GM11168 (cell line): Measurements from ENCODE around the gene KLHL3.

Experiments
- in situ Hi-C: fragments of 300-500 bp; cut with MboI; formaldehyde crosslinking; loops from one replicate; pipeline ENCODE4 v1.12.0; 2022; ENCODE audit warnings: low sequenced_read_pairs; ENCODE audit not compliant: unreplicated experiment

KLHL3 gene

DNA sequence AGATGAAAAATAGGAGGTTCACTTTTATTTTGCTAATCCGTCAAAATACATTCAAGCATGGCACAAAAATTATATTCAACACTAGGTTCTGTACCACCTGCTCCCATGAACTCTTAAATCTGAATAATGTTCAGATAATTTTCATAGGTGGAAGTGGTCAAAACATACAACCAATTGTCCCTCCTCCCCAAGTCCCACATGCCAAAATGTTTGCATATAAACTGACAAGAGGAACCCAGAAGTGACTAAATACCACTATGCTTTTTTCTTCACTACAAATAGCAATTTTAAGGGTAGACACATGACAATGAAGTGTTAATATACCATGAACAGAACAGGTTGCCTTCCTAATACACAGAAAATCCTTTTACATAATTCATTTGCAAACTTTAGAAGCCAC is 14.5 kb upstream of the KLHL3 start:
- in situ Hi-C loops = no loop called here

DNA sequence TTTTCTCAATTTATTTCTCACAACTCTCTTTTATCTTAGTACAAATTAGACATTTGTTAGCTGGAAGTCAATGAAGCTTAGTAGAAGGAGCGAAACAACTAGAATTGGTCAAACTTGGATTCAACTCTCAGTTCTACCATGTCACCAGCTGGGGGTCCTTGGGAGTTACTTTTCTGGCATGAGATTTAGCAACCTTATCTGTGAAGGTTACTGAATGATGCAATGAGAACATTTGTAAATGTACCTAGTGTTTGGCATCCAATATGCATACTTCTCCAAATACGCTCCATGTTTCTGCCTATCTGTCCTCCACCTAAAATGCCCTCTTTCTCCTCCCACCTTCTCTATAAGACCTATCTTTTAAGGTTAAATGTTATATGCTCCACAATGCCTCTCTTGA is 12.0 kb upstream of the KLHL3 start:
- in situ Hi-C loops = loop anchor here (5.0 kb wide), 1 partner anchor 91 kb away; no protein-coding TSS in a partner anchor

DNA sequence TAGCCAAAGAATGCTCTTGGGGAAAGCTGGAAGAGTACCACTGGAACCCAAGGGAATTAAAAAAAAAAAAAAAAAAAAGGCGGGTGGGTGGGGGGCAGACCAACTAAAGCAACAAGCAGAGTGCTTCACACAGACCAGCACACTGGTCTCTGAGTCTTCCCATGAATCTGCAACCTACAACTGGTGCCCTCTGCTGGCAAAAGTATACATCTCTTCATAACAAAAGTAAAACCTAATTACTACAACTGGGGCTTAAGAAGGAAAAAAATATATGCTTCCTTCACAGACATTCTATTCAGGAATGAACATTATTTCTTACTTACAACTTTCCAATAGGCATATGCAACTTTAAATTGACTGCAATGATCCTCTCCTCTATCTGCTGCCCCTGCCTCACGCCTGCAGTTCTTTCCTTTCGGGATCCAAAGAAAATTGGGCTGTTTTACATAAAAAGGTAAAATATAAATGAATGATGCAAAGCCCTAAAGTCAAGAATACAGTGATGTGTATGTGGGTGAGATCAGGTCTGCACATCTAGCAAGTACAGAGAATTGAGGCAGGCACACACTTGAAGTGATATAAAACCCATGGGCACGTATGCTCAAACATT is 7.2 kb upstream of the KLHL3 start:
- in situ Hi-C loops = no loop called here

DNA sequence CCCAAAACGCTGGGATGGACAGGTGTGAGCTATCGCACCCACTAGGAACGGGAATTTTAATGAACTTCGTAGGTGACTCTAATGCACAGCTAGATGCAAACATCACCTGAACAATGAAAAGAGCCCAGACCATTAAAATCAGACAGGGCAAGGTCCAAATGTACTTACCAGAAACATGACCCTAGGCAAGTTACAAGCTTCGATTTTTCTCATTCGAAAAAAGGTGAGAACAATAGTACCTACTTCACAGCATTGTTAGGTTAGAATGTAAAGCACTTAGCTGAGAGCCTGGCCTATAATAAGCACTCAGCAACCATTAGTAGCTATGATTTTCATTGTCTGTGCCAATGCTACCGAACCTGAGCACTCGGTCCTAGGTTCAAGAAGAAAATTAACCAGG is 5.8 kb upstream of the KLHL3 start:
- in situ Hi-C loops = no loop called here

DNA sequence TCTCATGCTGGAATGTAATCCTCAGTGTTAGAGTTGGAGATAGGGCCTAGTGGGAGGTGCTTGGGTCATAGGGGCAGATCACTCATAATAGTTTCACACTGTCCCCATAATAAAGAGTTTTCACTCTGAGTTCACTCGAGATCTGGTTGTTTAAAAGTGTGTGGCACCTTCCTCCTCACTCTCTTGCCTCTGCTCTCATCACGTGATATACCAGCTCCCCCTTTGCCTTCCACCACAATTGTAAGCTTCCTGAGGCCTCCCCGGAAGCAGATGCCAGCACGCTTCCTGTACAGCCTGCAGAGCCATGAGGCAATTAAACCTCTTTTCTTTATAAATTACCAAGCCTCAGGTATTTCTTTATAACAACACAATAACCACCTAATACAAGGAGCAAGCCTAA is 3.8 kb upstream of the KLHL3 start:
- in situ Hi-C loops = no loop called here

DNA sequence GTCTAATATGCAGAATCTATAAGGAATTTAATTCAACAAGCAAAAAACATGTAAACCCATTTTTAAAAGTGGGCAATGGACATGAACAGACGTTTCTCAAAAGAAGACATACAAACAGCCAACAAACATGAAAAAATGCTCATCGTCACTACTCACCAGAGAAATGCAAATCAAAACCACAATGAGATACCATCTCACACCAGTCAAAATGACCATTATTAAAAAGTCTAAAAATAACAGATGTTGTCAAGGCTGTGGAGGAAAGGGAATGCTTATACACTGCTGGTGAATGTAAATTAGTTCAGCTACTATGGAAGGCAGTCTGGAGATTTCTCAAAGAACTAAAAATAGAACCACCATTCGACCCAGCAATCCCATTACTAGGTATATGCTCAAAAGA is 3.1 kb upstream of the KLHL3 start:
- in situ Hi-C loops = no loop called here

DNA sequence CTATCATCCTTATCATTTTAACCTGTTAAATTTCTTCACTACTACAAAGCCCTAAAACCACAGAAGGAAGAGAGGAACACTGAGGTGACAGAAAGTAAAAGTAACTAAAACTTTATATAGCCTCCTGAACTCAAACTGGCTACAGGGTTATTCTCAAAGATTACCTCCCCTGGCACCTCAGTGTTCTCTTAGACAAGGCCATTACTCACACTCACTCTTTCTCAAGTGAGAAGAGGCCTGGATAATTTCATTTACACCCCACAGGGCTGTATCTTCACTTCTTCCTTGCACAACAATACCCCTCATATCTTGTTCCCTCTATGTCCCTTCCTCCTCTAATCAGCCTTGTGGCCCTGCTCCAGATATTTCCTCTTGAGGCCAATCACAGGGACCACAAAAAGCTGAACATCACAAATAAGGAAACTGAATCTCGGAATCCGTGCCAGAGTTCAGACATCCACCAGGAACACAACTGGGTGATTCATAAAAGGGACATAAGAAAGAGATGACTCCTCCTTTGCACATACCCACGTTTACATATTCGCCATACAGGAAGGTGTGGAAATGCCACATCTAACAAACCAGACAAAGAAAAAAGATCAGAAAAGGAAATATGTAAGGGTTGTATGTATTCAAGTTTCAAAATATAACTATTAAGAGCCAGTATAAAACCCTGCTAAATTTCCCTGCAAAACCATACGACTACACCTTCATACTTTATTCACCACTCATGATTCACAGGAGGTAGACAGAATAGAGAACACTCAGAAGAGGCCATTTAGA is 1.7 kb upstream of the KLHL3 start:
- in situ Hi-C loops = no loop called here

DNA sequence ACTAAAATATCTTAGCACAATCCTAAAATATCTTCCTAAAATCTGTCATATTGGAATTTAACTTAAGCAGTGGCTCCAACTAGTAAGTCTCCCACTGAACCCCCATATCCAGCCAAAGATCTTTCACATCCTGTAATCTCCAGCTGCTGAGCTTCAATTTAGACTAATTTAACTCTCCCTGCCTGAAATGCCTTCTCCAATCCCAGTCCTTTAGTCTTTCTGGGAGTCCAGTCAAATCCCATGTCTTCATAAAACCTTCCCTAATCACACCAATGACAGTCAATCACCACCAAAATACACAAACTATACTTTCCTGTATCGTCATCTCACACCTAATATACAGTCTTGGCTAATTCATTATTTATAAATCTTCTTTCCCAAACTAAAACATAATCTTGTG is 607 bp upstream of the KLHL3 start:
- in situ Hi-C loops = no loop called here

DNA sequence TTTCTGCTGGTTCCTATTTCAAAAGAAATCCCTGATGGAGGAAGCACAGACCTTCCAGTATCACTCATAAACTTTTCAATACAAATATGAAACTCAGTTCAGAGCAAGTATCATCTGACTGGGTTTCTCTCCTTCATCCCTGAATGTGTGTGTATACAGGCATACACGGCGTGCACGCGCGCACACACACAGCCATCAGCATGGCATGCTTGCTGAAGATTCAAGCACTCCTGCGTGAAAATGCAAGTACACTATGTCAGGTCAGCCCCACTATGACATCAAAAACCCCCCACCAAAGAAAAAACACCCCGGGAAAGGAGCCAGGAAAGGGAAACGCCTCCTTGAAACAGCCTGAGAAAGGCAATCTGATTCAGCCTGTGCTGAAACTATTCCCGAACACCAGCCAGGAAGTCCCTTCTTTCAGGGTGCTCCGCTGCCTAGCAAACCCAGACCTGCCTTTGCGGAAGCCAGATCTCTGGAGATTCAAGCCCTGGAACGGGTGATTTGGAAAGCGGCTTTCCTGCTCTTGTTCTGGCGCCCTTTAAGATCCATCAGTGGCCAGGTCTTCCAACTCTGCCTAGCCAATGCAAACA is 831 bp downstream of the KLHL3 start:
- in situ Hi-C loops = no loop called here

DNA sequence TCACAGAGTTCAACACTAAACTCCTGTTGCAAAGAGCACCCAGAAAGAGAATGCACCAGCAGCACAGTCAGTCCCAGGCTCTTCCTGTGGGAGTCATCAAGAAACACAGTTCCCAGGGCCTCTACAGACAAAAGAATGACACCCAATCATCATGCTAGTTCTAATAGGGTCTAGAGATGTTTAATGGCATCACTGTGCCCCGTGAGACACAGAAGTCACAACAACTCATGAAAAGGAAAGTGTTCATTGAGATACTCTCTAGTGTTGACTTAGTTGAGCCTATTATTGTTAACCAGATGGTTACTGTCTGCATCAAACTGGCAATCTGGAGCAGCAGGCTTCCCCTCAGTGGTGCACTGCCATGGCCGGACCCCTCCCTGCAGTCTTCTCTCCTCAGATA is 1.6 kb downstream of the KLHL3 start:
- in situ Hi-C loops = no loop called here

DNA sequence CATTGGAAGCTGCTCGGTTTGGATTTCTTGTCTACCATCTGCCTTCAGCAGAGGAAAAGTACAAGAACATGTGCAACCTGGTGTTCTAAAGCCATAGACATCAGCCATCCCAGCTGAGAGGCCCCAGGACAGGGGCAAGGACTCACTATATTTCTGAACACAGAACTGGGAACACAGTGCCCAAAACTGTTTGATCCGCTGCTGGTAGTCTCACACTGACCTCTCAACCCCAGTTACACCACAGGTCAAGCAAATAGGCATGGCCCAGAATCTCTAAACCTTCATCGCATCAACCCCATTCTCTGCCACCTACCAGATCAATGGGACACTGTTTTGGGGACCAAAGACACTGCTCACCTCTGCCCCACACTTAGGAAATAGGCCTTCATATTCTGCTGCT is 2.0 kb downstream of the KLHL3 start:
- in situ Hi-C loops = no loop called here

DNA sequence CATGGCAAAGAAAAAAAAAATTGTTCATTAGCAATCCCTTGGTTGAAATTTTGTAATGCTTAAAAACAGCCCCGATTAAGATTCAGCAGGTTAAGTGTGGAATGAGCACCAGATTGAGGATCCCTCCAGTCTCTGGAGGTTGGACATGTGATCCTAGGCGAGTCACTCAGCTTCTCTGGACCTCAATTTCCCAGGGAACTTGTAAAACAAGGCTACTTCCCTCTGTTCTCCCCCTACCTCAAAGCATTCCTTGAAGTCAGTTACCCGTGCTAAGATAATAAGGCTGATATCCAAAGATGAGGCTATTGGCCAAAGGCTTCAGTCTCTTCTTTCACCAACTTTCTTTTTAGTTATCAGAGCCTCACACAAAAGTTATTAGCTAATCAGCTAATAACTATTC is 2.9 kb downstream of the KLHL3 start:
- in situ Hi-C loops = no loop called here

DNA sequence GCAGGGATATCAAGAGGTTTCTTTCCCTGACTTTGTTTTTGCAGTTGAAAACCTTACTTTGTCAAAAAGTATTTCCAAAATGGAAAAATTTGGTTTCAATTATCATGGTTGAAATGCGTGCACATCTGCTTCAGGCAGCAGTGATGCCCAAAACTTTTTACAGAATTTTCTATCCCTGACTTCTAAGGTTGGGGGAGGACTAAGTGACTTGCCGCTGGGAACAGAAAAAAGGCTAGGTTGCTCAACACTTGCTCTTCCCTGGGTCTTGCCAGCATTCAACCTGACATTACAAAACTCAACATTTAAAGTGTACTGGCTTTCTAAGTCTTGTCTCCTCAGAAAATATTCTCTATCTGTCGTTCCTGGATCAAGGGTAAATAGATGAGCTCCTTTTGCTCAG is 4.7 kb downstream of the KLHL3 start:
- in situ Hi-C loops = no loop called here

DNA sequence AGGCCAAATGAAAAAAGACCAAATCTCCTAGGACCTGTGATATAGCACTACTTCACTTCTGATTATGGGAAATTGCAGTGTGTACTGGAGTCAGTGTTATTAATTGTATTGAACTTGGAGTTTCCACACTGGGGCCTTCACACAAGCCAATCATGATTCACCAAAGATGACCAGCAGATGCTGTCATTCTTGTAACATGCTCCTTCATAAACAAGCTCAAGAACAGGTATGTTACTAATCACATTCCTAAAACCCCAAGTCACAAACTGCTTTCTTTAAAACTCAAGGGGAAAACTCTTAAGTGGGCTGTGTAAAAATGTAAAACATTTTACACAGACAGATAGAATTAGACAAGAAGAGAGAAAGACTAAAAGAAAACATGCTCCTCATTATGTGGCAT is 5.6 kb downstream of the KLHL3 start:
- in situ Hi-C loops = no loop called here

DNA sequence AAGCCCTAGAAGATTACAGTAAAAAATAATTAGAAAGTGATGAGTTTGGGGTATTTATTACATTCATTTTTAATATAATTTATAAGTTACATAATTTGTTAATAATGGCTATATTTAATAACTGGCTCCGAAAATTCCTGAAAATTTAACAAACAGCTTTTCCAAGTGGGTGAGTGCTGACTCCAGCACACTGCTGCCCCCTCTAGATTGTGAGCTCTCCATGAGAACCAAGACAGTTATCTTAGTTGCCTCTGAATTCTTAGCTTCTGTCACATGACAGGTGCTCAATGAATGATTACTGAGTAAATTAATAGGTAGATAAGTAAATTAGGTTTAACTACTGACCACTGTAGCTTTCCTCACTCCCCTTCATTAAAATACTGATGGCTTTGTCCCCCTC is 7.8 kb downstream of the KLHL3 start:
- in situ Hi-C loops = no loop called here

DNA sequence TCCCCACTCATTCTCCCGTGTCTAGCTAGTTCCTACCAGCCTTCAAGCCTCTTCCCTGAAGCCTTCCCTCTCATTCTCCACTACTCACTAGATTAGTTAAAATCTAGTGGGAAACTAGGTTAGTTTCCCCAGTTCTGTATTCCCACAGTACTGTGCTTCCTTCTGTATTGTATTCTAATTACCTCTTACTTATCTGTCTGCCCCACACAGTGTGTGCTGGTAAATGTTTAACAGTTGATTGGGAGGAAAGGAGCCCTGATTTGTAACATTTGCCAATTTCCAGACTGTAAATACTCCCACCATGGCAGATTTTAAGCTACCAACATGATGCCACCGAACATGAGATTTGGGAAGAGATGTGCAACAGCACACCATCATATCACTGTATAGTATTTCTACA is 8.3 kb downstream of the KLHL3 start:
- in situ Hi-C loops = no loop called here

DNA sequence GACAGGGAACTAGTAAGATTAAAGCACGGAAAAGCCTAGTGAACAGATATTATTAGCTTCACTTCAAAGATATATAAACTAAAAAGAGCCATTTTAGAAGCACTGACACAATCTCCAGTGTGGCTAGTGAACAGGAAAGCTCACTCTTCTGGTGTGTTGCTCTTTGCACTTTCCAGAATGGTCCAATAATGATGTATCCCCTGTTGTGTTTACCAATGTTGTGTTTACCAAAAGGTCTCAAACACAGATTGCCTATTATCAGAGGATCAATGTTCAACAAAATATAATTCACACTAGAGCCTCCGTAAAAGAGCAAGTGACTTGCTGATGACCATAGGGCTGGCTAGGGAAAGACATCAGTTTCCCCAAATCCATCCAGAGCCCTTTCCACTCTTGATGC is 11.6 kb downstream of the KLHL3 start:
- in situ Hi-C loops = no loop called here

DNA sequence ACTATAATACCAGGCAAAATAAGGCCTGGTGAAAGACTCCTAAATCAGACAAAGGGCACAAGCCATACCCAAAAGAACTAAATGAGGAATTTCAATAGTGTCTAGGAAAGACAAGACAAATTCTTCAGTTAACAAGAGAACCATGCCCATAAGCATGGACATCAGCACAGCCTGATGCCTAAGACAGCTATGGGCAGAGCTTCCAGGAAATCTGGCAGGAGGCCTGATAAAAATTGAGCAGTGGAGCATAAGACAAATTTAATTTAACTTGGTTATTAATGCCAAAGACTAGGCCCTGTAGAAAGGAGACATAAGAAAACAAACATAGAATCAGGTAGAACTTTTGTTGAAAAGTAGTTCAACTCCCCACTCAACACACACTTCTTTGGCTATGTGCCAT is 17.3 kb downstream of the KLHL3 start:
- in situ Hi-C loops = no loop called here

DNA sequence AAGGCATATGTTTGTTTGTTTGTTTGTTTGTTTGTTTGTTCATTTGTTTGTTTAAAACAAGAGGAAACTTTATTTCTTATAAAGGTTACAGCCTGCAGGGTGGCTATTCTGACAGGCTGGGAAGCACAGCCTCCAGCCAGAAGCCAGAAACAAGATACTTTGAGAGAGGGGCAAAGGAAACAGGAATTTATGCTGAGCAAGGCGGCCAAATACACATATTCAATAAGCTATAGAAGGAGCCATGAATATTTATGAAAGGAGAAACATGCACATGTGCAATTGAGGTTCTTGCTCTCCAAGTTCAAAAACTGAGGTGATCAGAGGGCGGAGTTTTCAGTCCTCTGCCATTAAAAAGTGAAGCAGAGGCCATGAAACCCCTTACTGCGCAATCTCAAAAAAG is 19.6 kb downstream of the KLHL3 start:
- in situ Hi-C loops = no loop called here

DNA sequence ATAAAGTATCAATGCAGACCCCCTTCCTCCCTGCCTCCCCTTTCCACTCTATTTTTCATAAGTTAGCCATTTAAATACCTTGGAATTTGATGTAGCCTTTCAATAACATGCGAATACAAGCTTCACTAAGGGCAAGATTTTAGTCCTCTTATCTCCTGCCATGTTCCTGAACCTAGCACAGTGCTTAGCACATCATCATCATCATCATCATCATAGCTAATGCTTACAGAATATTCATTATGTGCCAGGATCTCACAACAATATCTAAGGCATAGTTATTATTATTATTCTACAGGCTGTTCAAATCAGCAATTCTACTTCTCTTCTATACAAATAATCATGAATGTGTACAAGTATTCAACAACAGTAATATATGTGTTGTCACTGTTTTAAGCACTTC is 20.4 kb downstream of the KLHL3 start:
- in situ Hi-C loops = no loop called here

DNA sequence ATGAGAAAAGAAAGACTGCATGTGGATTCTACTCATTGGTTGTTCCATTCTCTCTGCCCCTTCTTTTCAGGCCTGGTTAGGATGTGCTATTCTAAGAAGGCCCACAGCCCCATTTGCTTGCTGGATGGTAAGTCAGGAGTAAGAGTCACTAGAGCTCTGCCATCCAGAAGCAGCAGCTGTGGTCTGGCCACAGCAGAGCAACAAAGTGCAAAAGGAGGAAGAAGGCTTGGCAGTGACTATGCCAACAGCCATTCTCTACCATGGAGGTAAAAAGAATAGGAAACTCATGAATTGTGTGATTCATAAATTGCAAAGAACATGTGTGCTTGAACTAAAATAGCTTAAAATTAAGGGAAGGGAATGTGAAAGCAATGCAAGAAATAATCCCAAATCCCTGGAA is 20.9 kb downstream of the KLHL3 start:
- in situ Hi-C loops = no loop called here

DNA sequence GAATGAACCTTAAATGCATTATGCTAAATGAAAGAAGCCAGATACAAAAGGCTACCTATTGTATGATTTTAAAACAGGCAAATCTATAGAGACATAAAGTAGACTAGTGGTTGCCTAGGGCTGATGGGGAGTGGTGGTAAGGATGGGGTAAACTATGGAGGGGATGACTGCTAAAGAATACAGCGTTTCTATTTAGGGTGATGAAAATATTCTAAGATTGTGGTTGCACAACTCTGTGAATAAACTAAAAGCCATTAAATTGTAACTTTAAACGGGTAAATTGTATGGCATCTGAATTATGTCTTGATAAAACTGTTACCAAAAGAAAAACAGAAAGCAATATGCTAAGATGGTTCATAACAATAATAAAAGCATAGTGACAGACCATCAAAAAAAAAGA is 21.4 kb downstream of the KLHL3 start:
- in situ Hi-C loops = no loop called here
